CD4-positive, alpha-beta T cell treated with Interleukin-17A for 1 hour (primary cell): Measurements from ENCODE around the gene SCUBE3.

ENCODE experiments used
- DNase-seq: peaks from one replicate; pipeline ENCODE4 v3.0.0-alpha.2; 2020

The SCUBE3 gene

DNA sequence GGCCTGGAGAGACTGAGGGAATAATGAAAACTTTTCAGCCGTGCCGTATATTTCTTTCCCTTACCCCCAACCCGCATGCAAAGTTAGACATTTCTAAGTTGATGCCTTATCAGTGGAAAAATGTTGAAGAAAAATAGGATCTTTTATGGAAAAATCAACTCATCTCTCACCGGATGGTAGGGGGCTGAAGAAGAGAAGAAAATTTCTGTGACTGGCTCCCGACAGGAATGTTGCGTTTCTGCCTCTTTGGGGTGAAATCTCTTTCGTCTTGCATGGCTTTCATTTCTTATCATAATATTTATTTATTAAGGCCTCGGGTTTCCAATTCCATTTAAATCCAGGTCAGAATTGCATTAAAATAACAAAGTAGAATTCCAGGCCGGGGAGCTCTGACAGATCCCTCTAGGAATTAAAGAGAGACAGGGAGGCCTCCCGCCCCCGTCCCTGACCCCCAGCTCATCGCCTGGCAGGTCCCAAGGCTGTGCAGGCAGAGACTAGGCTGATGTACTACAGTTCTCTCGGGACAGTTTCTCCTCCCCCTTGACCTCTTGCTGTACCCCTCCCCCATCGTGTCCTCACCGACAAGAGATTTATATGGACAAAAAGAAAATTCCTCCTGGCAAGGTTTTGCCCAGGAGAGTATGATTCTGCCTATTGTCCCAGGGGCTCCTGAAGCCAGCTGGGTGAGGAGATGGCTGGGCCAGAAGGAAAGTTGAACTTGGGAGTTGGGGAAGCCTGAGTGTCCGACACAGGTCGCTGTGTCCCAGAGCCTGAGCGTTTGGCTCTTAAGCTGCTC lies 1.3 kb downstream of the SCUBE3 start:
- no peak for DNase-seq

DNA sequence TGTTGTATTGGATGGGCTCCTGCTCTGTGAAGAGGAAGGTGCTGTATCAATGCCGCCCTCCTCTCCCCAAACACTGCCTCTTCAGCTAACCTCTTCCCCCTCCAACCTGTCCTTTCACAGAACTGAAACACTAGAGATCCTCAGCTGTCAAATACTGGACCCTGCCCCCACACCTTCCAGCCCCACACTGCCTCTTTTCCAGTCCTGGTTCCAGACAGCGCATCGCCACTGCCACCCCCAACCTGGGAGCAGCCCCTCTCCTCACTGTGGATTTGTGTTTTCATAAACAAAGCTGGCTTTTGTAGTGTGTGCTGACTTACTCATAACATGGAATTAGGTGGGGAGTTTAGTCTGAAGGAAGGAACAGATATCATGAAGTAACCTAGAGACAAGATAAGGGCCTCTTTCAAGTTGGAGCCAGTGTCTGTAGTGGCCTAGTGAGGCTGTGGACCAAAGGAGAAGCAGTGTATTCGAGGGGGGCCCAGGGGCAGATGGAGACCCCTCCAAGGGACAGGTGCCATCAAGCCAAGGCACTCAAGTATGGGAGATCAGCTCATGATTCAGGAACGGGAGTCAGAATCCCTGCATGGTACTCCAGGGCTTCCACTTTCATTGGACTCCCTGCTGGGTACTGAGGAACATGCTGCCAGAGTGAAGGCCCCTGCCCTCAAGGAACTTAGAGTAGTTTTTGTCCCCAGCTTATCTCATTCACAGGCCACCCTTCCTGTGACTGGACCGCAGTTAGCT lies 2.1 kb downstream of the SCUBE3 start:
- DNase-seq = no peak

DNA sequence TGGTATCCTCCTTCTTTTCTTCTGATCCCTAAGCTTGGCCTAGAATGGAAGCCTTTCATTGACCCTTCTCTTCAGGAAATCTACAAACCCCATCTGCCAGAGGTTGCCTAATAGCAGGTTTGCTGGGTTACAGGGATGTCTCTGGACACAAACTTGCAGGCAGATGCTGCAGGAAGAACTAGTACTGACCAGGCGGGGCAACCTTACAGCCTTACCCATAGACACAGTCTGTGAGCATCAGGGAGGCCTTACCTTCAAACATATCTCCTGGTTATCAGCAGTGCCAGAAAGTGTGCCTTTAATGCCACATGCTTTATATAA lies 2.6 kb downstream of the SCUBE3 start:
- DNase-seq = no peak

DNA sequence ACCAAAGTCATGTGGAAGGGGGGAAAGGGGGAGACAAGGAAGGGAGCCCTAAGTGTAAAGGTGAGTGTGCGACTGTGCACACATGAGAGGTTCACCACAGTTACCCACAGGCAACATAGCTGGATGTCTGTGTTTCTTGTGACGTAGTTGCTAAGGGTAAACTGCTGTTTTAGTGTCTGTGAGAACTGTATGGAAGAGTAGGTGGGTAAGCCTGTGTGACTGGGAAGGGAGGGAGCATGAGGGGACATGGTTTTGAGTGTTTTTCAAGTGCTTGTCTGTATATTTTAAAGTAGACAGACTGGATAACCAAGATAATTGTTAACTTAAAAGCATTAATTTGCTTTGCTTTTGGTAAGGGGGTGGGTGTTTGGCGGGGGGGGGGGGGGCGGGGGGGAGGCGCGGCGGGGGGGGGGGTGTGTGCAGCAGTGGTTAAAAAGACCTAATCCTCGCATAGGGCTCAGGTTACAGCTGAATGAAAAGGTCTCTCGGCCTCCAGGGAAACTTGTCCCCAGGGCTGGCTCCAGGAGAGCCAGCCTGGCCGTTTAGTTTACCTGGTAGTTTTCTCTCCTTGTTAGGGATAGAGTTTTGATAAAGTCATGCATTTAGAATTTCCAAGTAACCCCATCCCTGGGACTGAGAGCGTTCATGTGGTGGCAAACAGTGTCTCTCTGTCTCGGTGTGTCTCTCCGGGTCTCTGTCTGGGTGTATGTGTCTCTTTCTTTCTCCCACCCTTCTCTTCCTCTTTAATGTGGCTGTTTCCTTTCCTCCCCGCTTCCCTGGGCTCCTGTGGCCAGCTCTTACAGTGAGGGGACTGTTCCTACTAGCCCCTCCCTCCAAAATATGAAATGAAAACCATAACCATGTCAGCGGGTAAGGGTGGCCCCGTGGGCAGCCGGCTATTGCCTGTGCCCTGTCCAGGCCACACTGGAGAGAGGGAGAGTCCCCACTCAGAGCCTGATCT lies 3.4 kb downstream of the SCUBE3 start:
- DNase-seq = no peak

DNA sequence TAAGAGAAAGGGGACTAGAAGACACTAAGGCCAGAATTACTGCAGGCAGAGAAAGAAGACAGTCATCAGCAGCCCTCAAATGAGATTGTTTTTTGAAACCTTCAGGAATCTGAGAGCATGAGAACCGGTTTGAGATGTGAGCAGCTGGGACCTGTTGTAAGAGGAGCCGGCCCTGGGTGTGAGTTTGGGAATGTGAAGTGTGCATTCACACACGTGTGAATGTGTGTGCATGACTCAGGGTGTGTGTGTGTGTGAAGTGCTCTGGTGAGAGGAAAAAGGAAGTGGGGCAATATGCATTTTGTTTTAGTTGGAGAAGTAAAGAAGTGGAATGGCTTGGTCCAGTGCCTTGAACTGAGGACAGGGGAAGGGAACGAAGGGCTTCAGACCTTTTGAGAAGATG lies 4.3 kb downstream of the SCUBE3 start:
- DNase-seq = no peak

DNA sequence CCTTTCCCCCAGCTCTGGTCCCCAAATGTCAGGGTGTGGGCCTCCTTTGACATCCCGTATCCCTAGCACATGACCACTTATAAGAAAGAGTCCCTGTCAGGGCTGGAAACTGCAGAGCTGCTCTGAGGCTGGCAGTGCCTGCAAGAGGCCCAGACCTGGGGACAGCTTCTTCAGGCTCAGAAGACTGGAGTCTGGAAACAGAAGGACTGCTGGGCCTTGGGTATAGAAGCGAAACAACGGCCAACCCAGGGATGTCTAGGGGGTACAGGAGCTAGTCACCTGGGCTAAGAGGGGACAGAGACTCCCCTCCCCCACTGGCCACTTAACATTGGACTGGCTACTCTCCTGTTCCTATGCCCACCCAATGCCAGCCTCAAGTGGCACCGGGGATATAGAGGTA lies 4.7 kb downstream of the SCUBE3 start:
- no peak for DNase-seq

DNA sequence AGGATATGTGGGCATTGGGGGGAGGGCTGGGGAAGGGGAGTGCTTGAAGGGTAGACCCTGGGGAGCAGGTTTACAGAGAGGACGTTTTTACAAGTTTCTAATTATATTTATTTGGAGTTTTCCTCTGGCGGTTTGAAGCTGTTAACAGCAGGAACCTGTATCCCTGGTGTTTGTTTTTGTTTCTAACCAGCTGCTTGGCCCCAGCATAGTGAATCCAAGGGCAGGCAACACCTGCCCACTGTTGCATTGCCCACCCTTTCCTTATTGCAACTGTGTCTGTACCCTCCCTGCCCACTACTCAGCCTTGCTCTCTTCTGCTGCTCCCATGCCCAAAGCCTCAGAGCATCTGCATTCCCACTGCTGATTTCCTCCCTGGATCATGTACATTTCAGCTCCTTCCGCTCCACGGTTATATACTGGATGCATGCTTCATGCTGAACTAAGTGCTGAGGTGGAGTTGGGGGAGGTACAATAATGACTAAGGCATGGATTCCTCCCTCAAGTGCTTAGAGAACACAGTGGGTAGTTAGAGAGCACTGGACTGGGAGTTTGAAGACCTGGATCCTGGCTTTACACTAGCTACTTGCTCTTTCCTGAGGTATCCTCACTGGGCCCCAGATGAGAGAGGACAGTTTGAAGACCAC lies 6.0 kb downstream of the SCUBE3 start:
- no peak for DNase-seq

DNA sequence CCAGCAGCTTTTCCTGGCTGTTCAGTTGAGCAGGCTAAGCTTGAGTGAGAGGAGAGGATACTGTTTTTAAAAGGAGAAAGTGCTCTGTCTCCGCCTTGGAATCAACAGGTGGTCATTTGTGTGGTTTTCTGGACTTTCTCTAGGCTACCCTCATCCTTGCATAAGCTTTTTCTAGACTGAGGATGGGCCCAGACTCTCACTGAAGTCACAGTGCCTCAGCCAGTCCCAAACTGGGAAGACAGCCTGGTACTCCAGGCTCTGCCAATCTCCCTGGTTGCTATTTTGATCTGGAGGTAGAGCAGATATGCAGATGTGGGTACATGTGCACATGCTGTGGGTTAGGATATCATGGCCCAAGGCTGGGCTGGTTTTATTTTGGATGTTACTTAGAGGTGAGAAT lies 7.0 kb downstream of the SCUBE3 start:
- no peak for DNase-seq

DNA sequence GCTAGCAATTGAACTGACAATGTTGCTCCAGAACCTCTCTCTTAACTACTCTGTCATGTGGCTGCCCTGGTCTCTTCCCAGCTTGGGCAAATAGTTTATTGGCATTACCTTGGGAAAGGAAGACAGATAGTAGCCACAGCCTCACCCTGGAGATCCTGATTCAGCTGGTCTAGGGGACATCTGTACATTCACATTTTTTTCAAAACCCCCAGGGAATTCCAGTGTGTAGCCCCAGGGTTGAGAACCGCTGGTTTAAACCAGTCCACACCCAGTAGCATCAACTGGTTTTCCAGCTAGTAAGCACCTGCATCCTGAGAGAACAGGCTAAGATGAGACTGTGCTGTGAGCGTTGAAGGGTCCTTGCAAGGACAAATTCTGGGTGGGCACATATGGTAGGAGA lies 9.6 kb downstream of the SCUBE3 start:
- no peak for DNase-seq

DNA sequence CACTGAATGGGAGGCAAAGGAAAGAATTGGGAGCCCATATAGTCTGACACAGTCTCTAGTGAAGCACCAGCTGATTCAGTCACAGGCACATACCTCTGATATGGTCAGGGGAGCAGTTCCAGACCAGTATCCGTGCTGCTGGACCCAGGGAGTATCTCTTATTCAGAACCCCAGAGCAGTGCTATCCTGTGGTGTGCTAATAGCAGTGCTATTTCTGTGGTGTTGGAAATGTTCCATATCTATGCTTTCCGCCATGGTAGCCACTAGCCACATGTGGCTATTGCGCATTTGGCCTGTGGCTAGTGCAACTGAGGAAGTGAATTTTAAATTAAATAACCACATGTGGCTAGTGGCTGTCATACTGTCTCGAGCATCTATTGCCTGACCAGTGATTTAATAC lies 11.0 kb downstream of the SCUBE3 start:
- DNase-seq = no peak

DNA sequence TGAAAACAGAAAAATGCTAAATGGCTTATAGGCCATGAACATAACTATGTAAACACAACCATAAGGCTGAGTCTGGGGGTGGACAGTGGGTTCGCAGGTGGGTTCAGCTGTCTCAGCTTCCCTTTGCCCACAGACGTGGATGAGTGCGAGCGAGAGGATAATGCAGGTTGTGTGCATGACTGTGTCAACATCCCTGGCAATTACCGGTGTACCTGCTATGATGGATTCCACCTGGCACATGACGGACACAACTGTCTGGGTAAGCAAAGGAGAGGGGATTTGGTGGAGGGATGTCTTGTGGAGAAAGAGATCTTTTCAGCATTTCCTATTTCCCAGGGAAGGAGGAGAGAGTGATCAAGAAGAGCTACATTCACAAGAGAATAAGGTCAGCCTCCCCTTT lies 14.7 kb downstream of the SCUBE3 start:
- no peak for DNase-seq

DNA sequence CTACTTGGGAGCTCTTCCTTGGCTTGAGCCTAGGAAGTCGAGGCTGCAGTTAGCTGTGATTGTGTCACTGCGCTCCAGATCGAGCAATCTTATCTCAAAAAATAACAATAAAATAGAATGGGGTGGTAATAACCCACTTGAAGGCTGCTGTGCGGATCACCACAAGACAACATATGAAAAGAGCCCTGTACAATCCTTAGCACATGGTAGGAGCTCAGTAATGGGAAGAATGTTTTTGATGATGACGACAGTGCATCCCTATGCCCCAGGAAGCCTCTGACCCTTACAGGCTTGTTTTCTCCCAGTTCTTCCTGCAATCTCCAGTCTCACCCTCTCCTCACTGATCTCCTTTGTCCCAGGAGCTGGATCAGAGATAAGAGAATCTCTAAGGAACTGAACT lies 15.5 kb downstream of the SCUBE3 start:
- DNase-seq = no peak

DNA sequence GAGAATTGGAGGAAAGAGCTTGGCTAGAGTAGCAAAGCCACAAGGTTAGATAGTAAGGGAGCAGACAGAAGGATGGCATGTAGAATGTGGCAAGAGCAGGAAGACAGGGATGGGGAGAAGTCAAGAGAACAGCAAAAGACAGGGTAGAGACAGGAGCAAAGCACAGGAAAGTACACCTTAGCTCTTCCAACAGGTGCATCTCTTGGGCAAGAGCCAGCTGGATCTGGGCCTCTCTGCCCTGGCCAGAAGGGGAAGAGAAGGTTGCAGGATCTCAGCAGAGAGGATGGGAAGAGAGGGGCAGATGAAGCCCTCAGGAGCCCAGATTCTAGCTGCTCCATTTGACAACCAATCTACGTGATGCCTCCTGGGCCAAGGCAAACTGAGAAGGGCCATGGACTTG lies 16.7 kb downstream of the SCUBE3 start:
- DNase-seq = no peak

DNA sequence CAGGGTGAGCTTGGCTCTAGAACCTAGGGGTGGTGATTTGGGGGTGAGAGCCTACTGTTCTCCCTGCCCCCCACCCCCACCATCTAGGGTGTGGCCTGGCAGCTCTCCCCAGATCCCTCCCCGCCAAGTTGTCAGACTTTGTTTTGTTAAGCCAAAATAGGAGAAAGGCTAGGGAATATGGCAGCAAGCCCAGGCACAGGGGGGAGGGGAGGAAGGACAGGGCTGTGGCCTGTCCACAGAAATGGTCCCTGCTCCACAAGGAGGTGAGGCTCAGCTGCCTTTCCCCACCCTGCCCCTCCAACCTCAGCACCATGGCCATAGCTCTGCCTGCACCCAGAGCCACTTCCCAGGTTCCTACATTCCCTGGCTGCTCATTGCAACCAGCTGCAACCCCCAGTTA lies 17.2 kb downstream of the SCUBE3 start:
- no peak for DNase-seq

DNA sequence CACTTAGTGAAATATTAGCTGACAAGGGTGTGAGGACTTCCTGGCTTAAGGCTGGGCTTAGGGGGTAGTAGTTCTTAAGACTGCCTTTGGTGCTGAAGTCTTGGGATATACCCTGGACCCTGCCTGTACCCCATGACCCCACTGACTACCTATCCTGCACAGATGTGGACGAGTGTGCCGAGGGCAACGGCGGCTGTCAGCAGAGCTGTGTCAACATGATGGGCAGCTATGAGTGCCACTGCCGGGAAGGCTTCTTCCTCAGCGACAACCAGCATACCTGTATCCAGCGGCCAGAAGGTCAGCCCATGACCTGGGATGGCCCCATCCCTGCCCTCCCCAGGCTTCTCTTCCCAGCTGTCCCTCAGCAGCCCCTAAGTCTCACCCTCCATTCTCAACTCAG lies 17.8 kb downstream of the SCUBE3 start:
- no peak for DNase-seq

DNA sequence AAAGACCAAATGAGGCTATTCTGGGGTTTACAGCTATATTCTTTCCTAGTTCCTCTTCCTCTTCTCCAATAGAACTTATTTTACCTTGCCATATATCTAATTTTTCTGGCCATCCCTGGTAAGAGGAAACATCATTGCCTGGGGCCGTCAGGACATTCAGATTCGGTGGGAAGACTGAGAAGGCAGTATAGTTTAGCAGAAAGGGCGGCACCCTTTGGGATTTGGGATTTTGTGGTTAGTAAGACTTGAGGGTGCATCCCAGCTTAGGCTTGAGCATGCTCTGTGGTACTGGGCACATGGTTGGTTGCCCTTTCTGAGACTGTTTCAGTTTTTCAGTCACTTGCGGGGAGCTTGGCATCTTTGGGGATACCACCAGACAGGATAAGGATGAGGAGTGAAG lies 21.1 kb downstream of the SCUBE3 start:
- no peak for DNase-seq

DNA sequence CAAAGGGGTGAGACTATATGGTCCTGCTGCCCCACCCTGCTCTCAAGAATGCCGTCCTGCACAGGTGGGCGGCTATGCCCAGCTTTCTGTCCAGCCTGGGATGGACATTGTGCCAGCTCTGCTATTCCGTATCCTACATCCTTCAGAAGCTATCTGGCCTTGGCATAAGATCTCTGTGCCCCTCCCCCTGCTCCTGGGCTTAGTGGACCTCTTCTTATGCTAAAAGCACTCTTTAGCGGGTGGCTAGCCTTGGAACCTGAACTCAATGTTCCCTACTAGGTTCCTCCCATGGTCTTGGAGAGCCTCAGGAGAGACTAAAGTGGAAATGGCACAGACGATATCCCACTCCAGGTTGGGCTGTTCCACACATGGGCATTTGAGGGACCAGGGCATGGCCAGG lies 22.5 kb downstream of the SCUBE3 start:
- no peak for DNase-seq

DNA sequence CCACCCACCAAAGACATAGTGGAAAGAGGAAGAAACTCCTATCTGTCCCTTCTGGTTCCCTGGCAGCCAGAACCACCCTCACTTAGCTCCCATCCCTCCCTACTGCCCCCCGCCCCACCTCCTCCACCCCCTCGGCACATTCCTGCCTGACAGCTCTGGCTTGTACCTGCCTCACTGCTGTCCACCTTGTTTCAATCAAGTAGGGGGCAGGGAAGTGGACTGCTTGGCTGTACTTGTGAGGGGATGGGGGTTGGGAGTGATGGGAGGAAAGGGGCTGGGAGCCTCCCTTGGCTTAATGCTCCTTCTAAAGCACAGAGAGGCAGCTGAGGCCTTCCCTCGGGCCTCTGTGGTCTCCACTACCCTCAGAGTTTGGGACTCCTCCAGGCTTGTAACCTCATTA lies 23.7 kb downstream of the SCUBE3 start:
- no peak for DNase-seq

DNA sequence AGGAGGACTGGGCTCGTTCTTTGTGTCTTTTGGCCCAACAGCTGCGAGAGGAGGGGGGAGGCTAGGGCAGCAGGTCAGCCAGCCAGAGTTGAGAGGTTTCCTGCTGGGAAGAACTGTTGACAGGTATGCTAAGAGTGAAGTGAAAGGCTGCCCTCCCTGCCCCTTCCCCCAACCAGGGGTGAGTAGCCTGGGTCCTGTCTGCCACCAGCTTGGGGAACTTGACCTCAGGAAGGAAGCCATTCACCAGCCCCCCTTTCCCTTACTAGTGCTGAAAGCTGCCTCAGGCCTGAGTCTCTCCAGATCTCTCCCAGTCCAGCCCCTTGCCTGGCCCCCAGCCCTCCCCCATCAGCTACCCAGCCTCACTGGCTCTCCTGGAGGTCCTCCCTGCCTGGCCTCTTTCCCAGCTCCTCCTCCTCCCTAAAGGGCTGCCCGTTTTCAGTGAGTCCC lies 25.1 kb downstream of the SCUBE3 start:
- DNase-seq = no peak

DNA sequence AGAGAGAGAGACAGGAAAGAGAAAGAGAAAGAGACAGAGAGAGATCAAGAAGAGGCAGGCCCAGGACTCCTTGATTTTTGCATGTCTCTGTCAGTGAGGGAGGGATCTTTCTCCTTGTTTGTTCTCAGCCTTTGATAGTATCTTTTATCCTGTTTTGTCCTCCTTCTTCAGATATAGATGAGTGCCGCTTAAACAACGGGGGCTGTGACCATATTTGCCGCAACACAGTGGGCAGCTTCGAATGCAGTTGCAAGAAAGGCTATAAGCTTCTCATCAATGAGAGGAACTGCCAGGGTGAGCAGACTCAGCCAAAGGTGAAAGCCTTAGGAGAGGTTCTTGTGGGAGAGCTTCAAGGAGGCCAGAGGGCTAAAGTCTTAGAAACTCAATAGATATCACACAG lies 25.8 kb downstream of the SCUBE3 start:
- DNase-seq = no peak

DNA sequence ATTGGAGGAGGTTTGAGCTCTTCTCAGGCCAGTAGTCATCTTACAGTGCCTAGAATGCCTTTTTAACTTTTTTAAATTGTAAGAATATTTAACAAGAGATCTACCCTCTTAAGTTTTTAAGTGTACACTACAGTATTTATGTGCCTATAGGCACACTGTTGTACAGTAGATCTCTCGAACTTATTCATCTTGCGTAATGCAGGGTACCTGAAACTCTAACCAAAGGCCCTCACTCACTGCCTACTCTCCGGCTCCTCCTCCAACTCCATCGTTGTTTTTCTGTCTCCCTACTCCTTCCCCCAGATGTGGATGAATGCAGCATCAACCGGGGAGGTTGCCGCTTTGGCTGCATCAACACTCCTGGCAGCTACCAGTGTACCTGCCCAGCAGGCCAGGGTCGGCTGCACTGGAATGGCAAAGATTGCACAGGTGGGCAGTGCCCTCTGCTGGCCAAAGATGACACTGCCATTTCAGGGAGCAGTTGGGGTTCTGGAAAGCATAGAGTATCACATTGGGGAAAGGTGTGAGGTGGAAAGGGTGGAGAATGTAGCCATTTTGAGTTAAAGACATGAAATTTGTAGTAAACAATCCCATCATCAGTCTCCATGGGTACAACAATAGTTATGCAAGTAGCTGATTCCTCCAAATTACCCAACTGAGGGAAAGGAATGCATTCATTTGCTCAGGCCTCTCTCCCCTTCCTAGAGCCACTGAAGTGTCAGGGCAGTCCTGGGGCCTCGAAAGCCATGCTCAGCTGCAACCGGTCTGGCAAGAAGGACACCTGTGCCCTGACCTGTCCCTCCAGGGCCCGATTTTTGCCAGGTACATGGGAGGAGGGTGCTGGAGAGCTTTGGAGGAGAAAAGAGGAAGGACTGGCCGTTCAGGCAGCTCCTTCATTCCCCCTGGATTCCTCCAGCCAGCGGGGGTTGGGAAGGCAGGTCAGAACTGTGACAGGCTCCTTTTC lies 27.4 kb downstream of the SCUBE3 start:
- peak; percentile 73 for DNase-seq

DNA sequence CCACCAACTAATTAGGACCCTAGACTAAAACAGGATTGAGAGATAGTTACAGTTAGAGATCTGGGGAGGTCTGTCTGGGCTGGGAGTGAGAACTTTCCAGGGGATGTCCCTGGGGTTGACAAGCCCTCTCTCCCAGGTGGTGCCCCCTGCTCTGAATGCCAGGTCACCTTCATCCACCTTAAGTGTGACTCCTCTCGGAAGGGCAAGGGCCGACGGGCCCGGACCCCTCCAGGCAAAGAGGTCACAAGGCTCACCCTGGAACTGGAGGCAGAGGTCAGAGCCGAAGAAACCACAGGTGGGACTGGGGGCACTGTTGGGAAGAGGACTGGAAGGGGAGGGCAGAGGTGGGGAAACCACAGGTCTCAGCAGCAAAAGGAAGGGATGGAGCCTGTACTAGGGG lies 28.7 kb downstream of the SCUBE3 start:
- DNase-seq = no peak
